ENCODE measurements around the gene ANKRD7. TPM values are rescaled to one million over a fixed set of nuclear protein-coding genes. Genes with fewer than 3 reads are reported as not detected.
"Not testable (repeated sequence)": the region's sequence is repeated elsewhere in the genome, so short reads cannot be mapped to it uniquely, and the experiment has no call there.

The ANKRD7 gene
- total RNA-seq, 1 experiment from 2014 or later: 1.9 TPM

- no peak for DNase-seq (ENCODE audit: low read depth)
- in situ Hi-C loops (cut with HindIII; ENCODE audit: low pct_unique_long_range_greater_than_20kb, low sequenced_read_pairs): no loop called here
These were observed 3.9 kb upstream of the ANKRD7 start for GRCh38 chr7:118220583-118220982.

- DNase-seq (ENCODE audit: low read depth): no peak
- in situ Hi-C loops (cut with HindIII; ENCODE audit: low pct_unique_long_range_greater_than_20kb, low sequenced_read_pairs): no loop called here
These were observed 1.9 kb upstream of the ANKRD7 start for GRCh38 chr7:118222591-118222990.

GRCh38 chr7:118232837-118233236, 8.3 kb downstream of the ANKRD7 start:
- peak; percentile 16 for DNase-seq (ENCODE audit: low read depth)
- in situ Hi-C loops (cut with HindIII; ENCODE audit: low pct_unique_long_range_greater_than_20kb, low sequenced_read_pairs): no loop called here

DNA sequence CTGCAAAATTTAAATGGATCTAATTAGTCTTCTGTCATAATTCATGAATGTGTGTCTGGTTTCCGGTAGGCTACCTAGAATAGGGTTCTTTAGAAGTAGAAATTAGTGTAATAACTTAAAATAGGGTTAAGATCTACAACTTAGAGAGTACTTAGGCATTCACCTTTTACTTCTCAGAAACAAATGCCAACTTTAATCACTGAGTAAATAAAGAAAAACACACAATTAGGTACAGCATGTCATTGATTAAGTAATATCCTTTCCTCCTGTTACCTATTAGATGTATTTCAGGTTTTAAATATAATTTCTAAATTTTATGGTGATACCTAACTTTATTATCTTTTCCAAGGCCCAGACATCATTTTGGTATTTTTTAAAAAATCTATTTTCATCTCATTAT, 9.3 kb downstream of the ANKRD7 start:
- no peak for DNase-seq (ENCODE audit: low read depth)
- in situ Hi-C loops (cut with HindIII; ENCODE audit: low pct_unique_long_range_greater_than_20kb, low sequenced_read_pairs): no loop called here

- no peak for DNase-seq (ENCODE audit: low read depth)
- in situ Hi-C loops (cut with HindIII; ENCODE audit: low pct_unique_long_range_greater_than_20kb, low sequenced_read_pairs): no loop called here
These were observed 14.5 kb downstream of the ANKRD7 start for GRCh38 chr7:118239014-118239413.

DNA sequence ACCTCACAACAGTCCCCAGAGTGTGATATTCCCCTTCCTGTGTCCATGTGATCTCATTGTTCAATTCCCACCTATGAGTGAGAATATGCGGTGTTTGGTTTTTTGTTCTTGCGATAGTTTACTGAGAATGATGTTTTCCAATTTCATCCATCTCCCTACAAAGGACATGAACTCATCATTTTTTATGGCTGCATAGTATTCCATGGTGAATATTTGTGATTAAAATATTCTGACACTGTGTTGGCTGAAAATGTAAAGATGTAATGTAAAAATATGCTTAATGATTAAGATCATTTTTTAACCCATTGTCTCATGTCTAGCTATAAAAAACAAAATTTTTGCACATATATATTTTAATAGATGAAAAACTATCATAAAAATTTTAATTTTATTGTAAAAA, 15.8 kb downstream of the ANKRD7 start:
- in situ Hi-C loops (cut with HindIII; ENCODE audit: low pct_unique_long_range_greater_than_20kb, low sequenced_read_pairs); DNase-seq (ENCODE audit: low read depth): not testable (repeated sequence)

GRCh38 chr7:118243695-118244094, 19.2 kb downstream of the ANKRD7 start:
- DNase-seq (ENCODE audit: low read depth): no peak
- in situ Hi-C loops (cut with HindIII; ENCODE audit: low pct_unique_long_range_greater_than_20kb, low sequenced_read_pairs): no loop called here

DNA sequence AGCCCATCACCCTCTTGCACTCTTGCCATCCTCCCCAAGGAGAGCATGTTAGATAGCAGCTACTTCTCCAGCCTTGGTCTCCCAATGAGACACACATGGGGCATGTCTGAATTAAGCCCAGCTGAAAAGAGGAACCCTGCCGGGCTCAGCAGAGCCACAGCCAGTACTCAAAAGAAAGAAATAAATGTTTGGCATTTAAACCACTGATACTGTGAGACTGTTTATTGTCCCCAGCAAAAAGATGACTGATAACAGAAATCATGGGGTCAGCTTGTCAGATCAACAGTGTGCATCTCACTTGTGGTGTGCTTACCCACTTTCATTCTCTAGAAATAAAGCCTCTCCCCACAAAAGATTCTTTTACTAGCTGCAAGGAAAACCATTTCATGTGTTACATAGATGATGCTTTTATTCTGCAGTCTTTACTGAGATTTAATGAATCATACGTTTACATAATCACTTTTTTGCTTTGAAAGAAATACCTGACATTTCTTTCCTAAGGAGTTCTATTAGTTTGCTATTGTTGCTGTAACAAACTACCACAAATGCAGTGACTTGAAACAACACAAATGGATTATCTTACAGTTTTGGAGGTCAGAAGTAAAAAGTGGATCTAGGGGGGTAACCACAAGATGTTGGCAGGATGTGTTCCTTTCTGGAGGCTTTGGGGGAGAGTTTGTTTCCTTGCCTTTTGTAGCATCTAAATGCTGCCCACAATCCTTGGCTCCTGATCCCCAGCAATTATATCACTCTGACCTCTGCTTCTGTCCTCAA, 20.9 kb downstream of the ANKRD7 start:
- DNase-seq (ENCODE audit: low read depth): peak; percentile 25

DNA sequence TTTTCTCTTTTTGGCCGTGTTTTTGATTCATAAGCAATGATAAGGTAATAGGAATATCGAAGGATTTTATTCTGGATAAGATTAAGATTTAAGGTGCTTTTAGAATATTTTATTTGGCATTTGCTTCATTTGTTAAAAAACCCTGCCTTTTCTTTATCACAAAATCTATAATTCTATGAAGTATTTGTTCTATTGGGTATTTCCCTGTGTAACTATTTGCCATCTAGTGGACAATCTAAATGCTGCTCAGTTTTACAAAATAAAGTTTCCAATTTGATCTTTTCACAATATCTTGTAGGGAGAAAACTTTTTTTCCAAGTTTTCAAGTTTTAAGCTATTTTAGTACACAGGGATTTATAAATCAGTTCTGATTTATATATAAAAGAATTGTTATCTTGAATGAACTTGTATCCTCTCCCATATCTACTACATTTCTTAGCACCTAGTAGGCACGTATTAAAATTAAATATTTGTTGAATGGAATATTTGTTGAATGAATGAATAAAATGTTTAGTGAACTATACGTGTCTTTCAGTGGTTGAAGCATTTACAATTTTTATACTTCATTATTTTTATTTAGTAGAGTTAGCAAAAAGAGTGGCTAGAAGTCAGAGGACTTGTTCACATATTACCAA, 26.5 kb downstream of the ANKRD7 start:
- in situ Hi-C loops (cut with HindIII; ENCODE audit: low pct_unique_long_range_greater_than_20kb, low sequenced_read_pairs): no loop called here
- DNase-seq (ENCODE audit: low read depth): no peak

More for the DNA sequence above, 20.9 kb downstream of the ANKRD7 start:
- in situ Hi-C loops (cut with HindIII; ENCODE audit: low pct_unique_long_range_greater_than_20kb, low sequenced_read_pairs): no loop called here

DNA sequence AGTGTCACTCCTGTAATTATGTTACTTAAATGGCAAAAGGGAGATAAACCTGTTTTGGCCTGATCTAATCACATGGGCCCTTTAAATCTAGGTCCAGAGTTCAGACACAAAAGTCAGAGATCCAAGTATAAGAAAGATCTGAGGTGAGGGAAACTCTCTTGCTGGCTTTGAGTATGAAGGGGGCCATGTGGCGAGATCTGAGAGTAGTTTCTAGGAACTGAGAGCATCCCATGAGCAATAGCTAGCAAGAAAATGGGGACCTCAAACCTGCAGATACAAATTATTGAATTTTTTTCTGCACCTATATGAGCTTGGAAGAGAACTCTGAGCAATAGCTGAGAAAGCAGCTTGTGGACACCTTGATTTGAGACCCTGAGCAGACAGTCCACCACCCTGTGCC, 27.6 kb downstream of the ANKRD7 start:
- DNase-seq (ENCODE audit: low read depth): no peak
- in situ Hi-C loops (cut with HindIII; ENCODE audit: low pct_unique_long_range_greater_than_20kb, low sequenced_read_pairs): no loop called here

DNA sequence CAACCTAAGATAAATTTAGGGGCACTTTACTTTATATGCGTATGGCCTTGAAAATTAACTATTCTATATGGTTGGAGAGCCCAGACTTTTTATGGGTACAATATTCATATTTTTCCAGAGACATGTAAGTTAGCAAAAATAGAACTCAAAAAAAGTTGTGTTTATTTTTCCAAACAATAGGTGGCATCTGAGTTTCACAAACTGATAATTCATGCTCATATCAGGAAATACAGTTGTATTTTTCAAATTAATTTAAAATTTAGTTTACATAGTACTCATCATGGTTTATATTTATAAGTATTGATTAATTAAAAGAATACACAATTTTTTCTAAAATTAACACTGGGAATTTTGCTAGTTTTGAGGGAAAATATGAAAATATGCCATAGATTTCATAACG, 34.6 kb downstream of the ANKRD7 start:
- in situ Hi-C loops (cut with HindIII; ENCODE audit: low pct_unique_long_range_greater_than_20kb, low sequenced_read_pairs): no loop called here

DNA sequence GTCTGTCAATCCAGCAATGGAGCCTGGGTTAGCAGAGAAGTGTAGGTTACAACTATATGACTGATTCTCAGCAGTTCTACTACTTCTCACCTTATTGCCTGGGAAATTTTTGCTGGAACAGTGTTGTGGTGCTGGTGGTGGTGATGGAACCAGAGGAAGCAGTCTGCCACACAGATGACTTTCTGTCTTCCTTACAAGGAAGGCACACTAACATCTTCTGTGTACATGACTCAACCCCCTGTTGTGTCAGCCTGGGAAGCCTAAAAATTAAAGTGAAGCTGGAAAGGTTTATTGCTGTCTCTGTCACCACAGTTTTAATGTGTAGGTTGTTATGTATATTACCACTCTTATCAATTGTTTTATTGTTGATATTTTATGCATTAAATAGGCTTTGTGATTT, 40.3 kb downstream of the ANKRD7 start:
- in situ Hi-C loops (cut with HindIII; ENCODE audit: low pct_unique_long_range_greater_than_20kb, low sequenced_read_pairs): no loop called here
- DNase-seq (ENCODE audit: low read depth): no peak

More for the DNA sequence above, 34.6 kb downstream of the ANKRD7 start:
- no peak for DNase-seq (ENCODE audit: low read depth)

DNA sequence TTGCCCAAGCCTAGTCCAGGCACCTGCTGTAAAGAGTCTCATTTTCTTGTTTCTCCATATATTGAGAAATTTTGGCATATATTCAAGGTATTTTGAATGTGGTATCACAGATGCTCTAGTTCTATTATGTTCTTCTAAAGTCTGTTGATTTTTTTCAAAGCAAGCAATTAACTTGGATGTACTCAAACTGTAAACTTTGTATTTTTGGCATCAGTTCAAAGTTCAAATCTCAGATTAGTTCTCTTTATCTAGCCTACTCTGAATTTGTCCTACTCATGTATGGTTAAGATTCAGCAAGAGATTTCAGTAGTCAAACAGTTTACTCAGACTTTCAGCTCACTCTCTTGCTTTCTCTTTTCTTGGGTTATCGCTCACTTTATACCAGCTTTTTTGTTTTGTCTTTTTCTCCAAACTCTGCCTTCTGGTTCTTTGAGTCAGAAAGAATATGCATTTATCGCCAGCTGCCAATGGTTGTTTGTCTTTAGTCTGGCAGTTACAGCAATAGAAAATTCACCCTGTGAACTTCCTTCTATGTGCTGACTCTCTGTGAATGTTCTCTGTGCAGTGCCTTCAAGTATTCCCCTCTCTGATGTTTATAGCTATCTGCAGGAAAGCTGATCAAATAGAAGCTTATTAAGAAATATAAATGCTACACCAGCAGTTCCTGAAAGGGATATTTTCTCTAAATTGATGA, 56.0 kb downstream of the ANKRD7 start:
- DNase-seq (ENCODE audit: low read depth): no peak
- in situ Hi-C loops (cut with HindIII; ENCODE audit: low pct_unique_long_range_greater_than_20kb, low sequenced_read_pairs): no loop called here

DNA sequence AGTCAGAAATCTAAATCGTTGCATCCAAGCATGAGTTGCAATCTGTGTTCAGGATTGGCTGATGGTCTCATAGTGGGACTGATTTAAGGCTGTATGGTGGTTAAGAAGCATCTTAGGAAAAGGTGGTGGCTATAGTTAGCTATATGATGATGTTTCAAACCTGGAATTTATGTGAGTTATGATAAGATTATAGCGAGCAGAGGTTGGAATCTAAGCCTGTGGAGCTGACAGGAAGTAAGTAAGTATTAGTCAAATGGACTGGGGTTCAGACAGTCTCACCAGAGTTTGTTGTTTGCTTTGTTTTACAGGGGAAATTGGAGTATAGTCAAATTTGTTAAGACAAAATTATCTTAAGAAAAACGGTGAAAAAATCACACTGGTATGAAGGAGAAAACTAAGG, 56.7 kb downstream of the ANKRD7 start:
- in situ Hi-C loops (cut with HindIII; ENCODE audit: low pct_unique_long_range_greater_than_20kb, low sequenced_read_pairs): no loop called here
- DNase-seq (ENCODE audit: low read depth): no peak

DNA sequence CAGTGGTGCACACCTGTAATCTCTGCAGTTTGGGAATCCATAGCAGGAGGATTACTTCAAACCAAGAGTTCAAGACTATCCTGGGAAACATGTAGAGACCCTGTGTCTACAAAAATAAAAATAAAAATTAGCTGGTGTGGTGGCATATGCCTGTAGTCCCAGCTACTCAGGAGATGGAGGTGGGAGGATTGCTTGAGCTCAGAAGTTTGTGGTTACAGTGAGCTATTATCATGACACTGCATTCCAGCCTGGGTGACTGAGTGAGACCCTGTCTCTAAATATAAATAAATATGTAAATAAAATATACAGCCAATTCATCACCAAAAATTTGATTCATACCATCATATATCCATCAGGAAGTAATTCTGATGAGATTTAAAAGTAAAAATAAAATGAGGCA, 60.9 kb downstream of the ANKRD7 start:
- in situ Hi-C loops (cut with HindIII; ENCODE audit: low pct_unique_long_range_greater_than_20kb, low sequenced_read_pairs): no loop called here
- DNase-seq (ENCODE audit: low read depth): no peak

DNA sequence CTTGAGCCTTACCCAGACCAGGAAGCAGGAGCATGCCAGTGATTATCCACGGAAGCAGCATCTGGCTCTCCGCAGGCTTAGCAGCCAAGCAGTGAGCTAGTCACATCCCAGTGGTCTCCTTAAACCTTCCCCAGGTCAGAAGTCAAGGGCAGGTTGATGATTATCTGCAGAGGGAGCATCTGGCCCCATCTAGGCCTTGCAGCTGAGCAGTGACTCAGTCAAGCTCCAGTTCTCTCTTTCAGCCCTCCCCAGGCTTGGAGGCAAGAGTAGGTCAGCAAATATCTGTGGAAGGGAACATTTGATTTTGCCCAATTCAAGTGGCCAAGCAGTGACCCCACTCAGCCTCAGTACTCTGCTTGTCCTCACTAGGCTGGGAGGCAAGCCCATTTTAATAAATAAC, 61.6 kb downstream of the ANKRD7 start:
- in situ Hi-C loops (cut with HindIII; ENCODE audit: low pct_unique_long_range_greater_than_20kb, low sequenced_read_pairs): no loop called here
- DNase-seq (ENCODE audit: low read depth): no peak

DNA sequence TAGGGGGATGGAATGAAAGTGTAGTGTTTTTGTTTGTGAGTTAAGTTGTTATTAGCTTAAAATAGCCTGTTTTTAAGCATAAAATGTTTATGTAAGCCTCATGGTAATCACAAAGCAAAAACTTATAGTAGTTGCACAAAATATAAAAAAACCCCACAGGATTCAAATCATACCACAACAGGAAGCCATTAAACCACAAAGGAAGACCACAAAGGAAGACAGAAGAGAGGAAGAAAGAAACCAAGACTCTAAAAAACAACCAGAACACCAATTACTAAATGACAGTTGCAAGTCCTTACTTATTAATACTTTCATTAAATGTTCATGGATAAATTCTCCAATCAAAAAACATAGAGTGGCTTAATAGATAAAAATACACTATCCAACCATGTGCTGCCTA, 63.6 kb downstream of the ANKRD7 start:
- in situ Hi-C loops (cut with HindIII; ENCODE audit: low pct_unique_long_range_greater_than_20kb, low sequenced_read_pairs): no loop called here
- DNase-seq (ENCODE audit: low read depth): no peak

DNA sequence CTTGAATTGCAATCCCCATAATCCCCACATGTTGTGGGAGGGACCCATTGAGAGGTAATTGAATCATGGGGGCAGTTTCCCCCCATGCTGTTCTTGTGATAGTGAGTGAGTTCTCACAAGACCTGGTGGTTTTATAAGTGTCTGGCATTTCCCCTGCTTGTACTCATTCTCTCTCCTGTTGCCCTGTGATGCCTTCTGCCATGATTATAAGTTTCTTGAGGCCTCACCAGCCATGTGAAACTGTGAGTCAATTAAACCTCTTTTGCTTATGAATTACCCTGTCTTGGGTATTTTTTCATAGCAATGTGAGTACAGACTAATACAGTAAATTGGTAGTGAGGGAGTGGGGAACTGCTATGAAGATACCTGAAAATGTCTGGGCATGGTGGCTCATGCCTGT, 65.0 kb downstream of the ANKRD7 start:
- no peak for DNase-seq (ENCODE audit: low read depth)
- in situ Hi-C loops (cut with HindIII; ENCODE audit: low pct_unique_long_range_greater_than_20kb, low sequenced_read_pairs): no loop called here
